GM23338 (cell line): Measurements from ENCODE around the gene TTC39B. TPM values are rescaled to one million over a fixed set of nuclear protein-coding genes. Genes with fewer than 3 reads are reported as not detected.
A peak's percentile ranks its signal among the peaks of the same experiment; 100 is the strongest.

Source experiments
- ATAC-seq: fragments of 200-7000 bp; cut with Tn5 transposase; 3 replicates; pipeline ENCODE4 v1.9.1; 2020
- DNase-seq: peaks from one replicate; pipeline ENCODE4 v3.0.0-alpha.2; 2015; ENCODE audit warnings: low spot score
- H2AFZ ChIP-seq: fragments of 200-600 bp; sonication (generic); 2 replicates; pipeline ENCODE4 v1.8.0; 2016; ENCODE audit warnings: antibody characterized with exemption, mild to moderate bottlenecking, moderate library complexity
- H3F3A ChIP-seq: fragments of 200-600 bp; sonication (generic); replicated peaks from 2 replicates; pipeline ENCODE4 v1.8.0; 2017; ENCODE audit warnings: antibody characterized with exemption, mixed run types, low read depth
- H3K27ac ChIP-seq: fragments of 200-600 bp; sonication (generic); 2 replicates; pipeline ENCODE4 v1.6.1; 2016; ENCODE audit warnings: low read depth
- H3K27me3 ChIP-seq: fragments of 200-600 bp; sonication (generic); 2 replicates; pipeline ENCODE4 v1.8.0; 2016; ENCODE audit warnings: mild to moderate bottlenecking, mixed run types, moderate library complexity; ENCODE audit not compliant: insufficient read depth
- H3K36me3 ChIP-seq: fragments of 200-600 bp; sonication (generic); 2 replicates; pipeline ENCODE4 v1.8.0; 2016; ENCODE audit warnings: mild to moderate bottlenecking; ENCODE audit not compliant: insufficient read depth
- H3K4me1 ChIP-seq: fragments of 200-600 bp; sonication (generic); 2 replicates; pipeline ENCODE4 v1.8.0; 2016; ENCODE audit warnings: mild to moderate bottlenecking, moderate library complexity; ENCODE audit not compliant: insufficient read depth
- H3K4me2 ChIP-seq: fragments of 200-600 bp; sonication (generic); 2 replicates; pipeline ENCODE4 v1.7.1; 2017; ENCODE audit warnings: mixed run types
- H3K4me3 ChIP-seq: fragments of 200-600 bp; sonication (generic); 2 replicates; pipeline ENCODE4 v1.6.1; 2016; ENCODE audit warnings: mixed run types
- H3K79me2 ChIP-seq: fragments of 200-600 bp; sonication (generic); replicated peaks from 2 replicates; pipeline ENCODE4 v1.8.0; 2017; ENCODE audit warnings: mild to moderate bottlenecking; ENCODE audit not compliant: insufficient read depth
- H3K9me2 ChIP-seq: fragments of 200-600 bp; sonication (generic); 2 replicates; pipeline ENCODE4 v1.8.0; 2017; ENCODE audit not compliant: insufficient read depth
- H4K20me1 ChIP-seq: fragments of 200-600 bp; sonication (generic); replicated peaks from 2 replicates; pipeline ENCODE4 v1.8.0; 2017; ENCODE audit warnings: mild to moderate bottlenecking; ENCODE audit not compliant: insufficient read depth
- H3K27ac Mint-ChIP-seq: 2 replicates; pipeline ENCODE4 v1.8.0; 2020; ENCODE audit warnings: inconsistent platforms, mild to moderate bottlenecking, moderate library complexity, mixed read lengths
- H3K27me3 Mint-ChIP-seq: 3 replicates; pipeline ENCODE4 v1.8.0; 2022; ENCODE audit warnings: low read depth, mild to moderate bottlenecking, moderate library complexity, mixed read lengths, inconsistent platforms; ENCODE audit not compliant: insufficient read depth, poor library complexity
- H3K36me3 Mint-ChIP-seq: 3 replicates; pipeline ENCODE4 v1.8.0; 2021; ENCODE audit warnings: low read depth, mild to moderate bottlenecking, inconsistent platforms, moderate library complexity, mixed read lengths
- H3K4me1 Mint-ChIP-seq: 3 replicates; pipeline ENCODE4 v1.8.0; 2020; ENCODE audit warnings: mild to moderate bottlenecking, inconsistent platforms, mixed read lengths
- H3K4me3 Mint-ChIP-seq: 3 replicates; pipeline ENCODE4 v1.8.0; 2021; ENCODE audit warnings: moderate library complexity, mild to moderate bottlenecking, inconsistent platforms, mixed read lengths
- H3K9me3 Mint-ChIP-seq: 3 replicates; pipeline ENCODE4 v1.8.0; 2020; ENCODE audit warnings: moderate library complexity, mild to moderate bottlenecking, inconsistent platforms, mixed read lengths
- CREB1 ChIP-seq: fragments of 250-450 bp; sonication (Bioruptor Pico); IDR thresholded peaks from 2 replicates; pipeline ENCODE4 v1.5.0; 2020; ENCODE audit warnings: low read depth, mild to moderate bottlenecking, moderate library complexity
- EZH2 ChIP-seq: fragments of 200-600 bp; sonication (generic); IDR thresholded peaks from one replicate; pipeline ENCODE4 v1.8.0; 2017; ENCODE audit warnings: antibody characterized with exemption, mild to moderate bottlenecking, low read depth; ENCODE audit not compliant: unreplicated experiment
- EZH2phosphoT487 ChIP-seq: fragments of 200-600 bp; sonication (generic); IDR thresholded peaks from one replicate; pipeline ENCODE4 v1.8.1; 2018; ENCODE audit warnings: antibody characterized with exemption; ENCODE audit not compliant: unreplicated experiment
- NANOG ChIP-seq: IDR thresholded peaks from 2 replicates; pipeline ENCODE4 v1.6.1; 2016; ENCODE audit warnings: antibody characterized with exemption, borderline replicate concordance
- ZNF114 ChIP-seq: fragments of 250-450 bp; sonication (Bioruptor Pico); IDR thresholded peaks from 2 replicates; pipeline ENCODE4 v1.5.0; 2020; ENCODE audit warnings: mild to moderate bottlenecking, moderate library complexity
- polyA plus RNA-seq: library from polyadenylated mRNA; unstranded; fragments of >200 nt; fragmentation: Nextera tagmentation; extraction: Ambion mirVana; gene quantifications from 2 replicates; pipeline ENCODE4 v1.2.1, GENCODE V29; 2016
- total RNA-seq: library from RNA; depleted of rRNA; stranded (reverse); fragments of >200 nt; shearing (Covaris generic); gene quantifications from 2 replicates; pipeline ENCODE4 v1.2.3, GENCODE V29; 2014
- TF ChIP-seq, protein P1 (sequence below): fragments of 250-450 bp; sonication (Bioruptor Pico); IDR thresholded peaks from 2 replicates; pipeline ENCODE4 v1.5.0; 2020; ENCODE audit warnings: mild to moderate bottlenecking, moderate library complexity
- TF ChIP-seq, protein P2 (sequence below): IDR thresholded peaks from 2 replicates; pipeline ENCODE4 v1.6.1; 2016; ENCODE audit warnings: antibody characterized with exemption
- TF ChIP-seq, protein P3 (sequence below), 2 experiments: fragments of 200-600 bp in 1 of 2; sonication (generic) in 1 of 2; conservative IDR thresholded peaks; 2 replicates each; pipeline versions ENCODE4 v1.5.1 to v1.6.1; 2016 to 2017; ENCODE audit warnings: antibody characterized with exemption in 2 of 2, low read depth in 2 of 2, mild to moderate bottlenecking in 2 of 2, moderate library complexity in 1 of 2
- TF ChIP-seq, protein P4 (sequence below): IDR thresholded peaks from one replicate; pipeline ENCODE4 v1.6.1; 2018; ENCODE audit warnings: antibody characterized with exemption; ENCODE audit not compliant: unreplicated experiment

TTC39B gene
- total and polyA plus RNA-seq, 2 experiments from 2014 or later = 2.8 to 11.1 TPM

DNA sequence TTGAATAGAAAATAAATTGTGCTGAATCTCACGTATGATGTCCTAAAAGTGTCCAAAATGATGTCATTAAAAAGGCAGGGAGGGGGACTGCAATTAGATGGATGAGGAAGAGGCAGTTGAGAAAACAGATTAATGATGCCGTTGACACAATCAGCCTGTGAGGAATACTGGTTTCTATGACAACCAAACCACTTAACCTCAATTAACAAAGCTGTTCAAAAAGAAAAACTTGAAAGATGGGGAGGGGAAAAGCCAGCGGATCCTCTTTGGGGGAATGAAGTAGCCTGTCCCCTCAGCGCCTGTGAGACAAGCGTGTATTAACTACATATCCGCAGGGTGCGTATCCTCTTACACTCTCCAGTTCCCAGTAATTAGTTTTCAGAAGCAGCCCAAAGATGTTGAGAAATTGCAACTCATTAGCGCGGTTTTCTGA lies 160.7 kb downstream of the TTC39B start:
- ATAC-seq (no peak), DNase-seq (no peak)
- Histone ChIP-seq H3K27ac (no peak overlapping the region), H3K4me1 (peaks cover 19% of the 10 kb centered on the region), H2AFZ (peak overlapping the region; percentile 75), H3K27me3 (no peaks in the 10 kb centered on the region), H3F3A (no peaks in the 10 kb centered on the region), H3K79me2 (no peaks in the 10 kb centered on the region), H4K20me1 (no peaks in the 10 kb centered on the region), H3K9me2 (0 out of 2 replicates have a peak, but pooled peaks cover 5% of the 10 kb centered on the region), H3K4me3 (no peak overlapping the region), H3K4me2 (no peak overlapping the region), H3K36me3 (no peaks in the 10 kb centered on the region)
- Mint-ChIP-seq H3K36me3 (no peaks in the 10 kb centered on the region), H3K9me3 (no peaks in the 10 kb centered on the region), H3K4me1 (peaks cover 14% of the 10 kb centered on the region), H3K4me3 (no peak overlapping the region), H3K27me3 (no peaks in the 10 kb centered on the region), H3K27ac (no peak overlapping the region)
- TF ChIP-seq, protein P1, sequence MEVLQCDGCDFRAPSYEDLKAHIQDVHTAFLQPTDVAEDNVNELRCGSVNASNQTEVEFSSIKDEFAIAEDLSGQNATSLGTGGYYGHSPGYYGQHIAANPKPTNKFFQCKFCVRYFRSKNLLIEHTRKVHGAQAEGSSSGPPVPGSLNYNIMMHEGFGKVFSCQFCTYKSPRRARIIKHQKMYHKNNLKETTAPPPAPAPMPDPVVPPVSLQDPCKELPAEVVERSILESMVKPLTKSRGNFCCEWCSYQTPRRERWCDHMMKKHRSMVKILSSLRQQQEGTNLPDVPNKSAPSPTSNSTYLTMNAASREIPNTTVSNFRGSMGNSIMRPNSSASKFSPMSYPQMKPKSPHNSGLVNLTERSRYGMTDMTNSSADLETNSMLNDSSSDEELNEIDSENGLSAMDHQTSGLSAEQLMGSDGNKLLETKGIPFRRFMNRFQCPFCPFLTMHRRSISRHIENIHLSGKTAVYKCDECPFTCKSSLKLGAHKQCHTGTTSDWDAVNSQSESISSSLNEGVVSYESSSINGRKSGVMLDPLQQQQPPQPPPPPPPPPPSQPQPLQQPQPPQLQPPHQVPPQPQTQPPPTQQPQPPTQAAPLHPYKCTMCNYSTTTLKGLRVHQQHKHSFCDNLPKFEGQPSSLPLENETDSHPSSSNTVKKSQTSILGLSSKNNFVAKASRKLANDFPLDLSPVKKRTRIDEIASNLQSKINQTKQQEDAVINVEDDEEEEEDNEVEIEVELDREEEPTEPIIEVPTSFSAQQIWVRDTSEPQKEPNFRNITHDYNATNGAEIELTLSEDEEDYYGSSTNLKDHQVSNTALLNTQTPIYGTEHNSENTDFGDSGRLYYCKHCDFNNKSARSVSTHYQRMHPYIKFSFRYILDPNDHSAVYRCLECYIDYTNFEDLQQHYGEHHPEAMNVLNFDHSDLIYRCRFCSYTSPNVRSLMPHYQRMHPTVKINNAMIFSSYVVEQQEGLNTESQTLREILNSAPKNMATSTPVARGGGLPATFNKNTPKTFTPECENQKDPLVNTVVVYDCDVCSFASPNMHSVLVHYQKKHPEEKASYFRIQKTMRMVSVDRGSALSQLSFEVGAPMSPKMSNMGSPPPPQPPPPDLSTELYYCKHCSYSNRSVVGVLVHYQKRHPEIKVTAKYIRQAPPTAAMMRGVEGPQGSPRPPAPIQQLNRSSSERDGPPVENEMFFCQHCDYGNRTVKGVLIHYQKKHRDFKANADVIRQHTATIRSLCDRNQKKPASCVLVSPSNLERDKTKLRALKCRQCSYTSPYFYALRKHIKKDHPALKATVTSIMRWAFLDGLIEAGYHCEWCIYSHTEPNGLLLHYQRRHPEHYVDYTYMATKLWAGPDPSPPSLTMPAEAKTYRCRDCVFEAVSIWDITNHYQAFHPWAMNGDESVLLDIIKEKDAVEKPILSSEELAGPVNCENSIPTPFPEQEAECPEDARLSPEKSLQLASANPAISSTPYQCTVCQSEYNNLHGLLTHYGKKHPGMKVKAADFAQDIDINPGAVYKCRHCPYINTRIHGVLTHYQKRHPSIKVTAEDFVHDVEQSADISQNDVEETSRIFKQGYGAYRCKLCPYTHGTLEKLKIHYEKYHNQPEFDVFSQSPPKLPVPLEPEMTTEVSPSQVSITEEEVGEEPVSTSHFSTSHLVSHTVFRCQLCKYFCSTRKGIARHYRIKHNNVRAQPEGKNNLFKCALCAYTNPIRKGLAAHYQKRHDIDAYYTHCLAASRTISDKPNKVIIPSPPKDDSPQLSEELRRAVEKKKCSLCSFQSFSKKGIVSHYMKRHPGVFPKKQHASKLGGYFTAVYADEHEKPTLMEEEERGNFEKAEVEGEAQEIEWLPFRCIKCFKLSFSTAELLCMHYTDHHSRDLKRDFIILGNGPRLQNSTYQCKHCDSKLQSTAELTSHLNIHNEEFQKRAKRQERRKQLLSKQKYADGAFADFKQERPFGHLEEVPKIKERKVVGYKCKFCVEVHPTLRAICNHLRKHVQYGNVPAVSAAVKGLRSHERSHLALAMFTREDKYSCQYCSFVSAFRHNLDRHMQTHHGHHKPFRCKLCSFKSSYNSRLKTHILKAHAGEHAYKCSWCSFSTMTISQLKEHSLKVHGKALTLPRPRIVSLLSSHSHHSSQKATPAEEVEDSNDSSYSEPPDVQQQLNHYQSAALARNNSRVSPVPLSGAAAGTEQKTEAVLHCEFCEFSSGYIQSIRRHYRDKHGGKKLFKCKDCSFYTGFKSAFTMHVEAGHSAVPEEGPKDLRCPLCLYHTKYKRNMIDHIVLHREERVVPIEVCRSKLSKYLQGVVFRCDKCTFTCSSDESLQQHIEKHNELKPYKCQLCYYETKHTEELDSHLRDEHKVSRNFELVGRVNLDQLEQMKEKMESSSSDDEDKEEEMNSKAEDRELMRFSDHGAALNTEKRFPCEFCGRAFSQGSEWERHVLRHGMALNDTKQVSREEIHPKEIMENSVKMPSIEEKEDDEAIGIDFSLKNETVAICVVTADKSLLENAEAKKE (CRISPR knock-in tag) = no peak
- TF ChIP-seq EZH2phosphoT487 (no peak), ZNF114 (no peak), EZH2 (no peak), NANOG (no peak), CREB1 (CRISPR knock-in tag) (no peak)
- TF ChIP-seq, protein P2, sequence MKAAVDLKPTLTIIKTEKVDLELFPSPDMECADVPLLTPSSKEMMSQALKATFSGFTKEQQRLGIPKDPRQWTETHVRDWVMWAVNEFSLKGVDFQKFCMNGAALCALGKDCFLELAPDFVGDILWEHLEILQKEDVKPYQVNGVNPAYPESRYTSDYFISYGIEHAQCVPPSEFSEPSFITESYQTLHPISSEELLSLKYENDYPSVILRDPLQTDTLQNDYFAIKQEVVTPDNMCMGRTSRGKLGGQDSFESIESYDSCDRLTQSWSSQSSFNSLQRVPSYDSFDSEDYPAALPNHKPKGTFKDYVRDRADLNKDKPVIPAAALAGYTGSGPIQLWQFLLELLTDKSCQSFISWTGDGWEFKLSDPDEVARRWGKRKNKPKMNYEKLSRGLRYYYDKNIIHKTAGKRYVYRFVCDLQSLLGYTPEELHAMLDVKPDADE = no peak
- TF ChIP-seq, protein P3, sequence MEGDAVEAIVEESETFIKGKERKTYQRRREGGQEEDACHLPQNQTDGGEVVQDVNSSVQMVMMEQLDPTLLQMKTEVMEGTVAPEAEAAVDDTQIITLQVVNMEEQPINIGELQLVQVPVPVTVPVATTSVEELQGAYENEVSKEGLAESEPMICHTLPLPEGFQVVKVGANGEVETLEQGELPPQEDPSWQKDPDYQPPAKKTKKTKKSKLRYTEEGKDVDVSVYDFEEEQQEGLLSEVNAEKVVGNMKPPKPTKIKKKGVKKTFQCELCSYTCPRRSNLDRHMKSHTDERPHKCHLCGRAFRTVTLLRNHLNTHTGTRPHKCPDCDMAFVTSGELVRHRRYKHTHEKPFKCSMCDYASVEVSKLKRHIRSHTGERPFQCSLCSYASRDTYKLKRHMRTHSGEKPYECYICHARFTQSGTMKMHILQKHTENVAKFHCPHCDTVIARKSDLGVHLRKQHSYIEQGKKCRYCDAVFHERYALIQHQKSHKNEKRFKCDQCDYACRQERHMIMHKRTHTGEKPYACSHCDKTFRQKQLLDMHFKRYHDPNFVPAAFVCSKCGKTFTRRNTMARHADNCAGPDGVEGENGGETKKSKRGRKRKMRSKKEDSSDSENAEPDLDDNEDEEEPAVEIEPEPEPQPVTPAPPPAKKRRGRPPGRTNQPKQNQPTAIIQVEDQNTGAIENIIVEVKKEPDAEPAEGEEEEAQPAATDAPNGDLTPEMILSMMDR (conservative IDR thresholded peaks at IDR 0.05; ENCODE audit: low read depth in 2 of 2) = no peak
- TF ChIP-seq, protein P4, sequence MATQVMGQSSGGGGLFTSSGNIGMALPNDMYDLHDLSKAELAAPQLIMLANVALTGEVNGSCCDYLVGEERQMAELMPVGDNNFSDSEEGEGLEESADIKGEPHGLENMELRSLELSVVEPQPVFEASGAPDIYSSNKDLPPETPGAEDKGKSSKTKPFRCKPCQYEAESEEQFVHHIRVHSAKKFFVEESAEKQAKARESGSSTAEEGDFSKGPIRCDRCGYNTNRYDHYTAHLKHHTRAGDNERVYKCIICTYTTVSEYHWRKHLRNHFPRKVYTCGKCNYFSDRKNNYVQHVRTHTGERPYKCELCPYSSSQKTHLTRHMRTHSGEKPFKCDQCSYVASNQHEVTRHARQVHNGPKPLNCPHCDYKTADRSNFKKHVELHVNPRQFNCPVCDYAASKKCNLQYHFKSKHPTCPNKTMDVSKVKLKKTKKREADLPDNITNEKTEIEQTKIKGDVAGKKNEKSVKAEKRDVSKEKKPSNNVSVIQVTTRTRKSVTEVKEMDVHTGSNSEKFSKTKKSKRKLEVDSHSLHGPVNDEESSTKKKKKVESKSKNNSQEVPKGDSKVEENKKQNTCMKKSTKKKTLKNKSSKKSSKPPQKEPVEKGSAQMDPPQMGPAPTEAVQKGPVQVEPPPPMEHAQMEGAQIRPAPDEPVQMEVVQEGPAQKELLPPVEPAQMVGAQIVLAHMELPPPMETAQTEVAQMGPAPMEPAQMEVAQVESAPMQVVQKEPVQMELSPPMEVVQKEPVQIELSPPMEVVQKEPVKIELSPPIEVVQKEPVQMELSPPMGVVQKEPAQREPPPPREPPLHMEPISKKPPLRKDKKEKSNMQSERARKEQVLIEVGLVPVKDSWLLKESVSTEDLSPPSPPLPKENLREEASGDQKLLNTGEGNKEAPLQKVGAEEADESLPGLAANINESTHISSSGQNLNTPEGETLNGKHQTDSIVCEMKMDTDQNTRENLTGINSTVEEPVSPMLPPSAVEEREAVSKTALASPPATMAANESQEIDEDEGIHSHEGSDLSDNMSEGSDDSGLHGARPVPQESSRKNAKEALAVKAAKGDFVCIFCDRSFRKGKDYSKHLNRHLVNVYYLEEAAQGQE = no peak
